ENCODE measurements around the gene SPATA17.

The SPATA17 gene

GRCh38 chr1:217919683-217920388, 288.7 kb downstream of the SPATA17 start:
- DNase-seq, result no peak

All from hematopoietic multipotent progenitor cell treated with erythropoietin and hydrocortisone succinate and interleukin-3 and kit ligand, for 4 days (in vitro differentiated cells).